Fibroblast of lung (primary cell): ENCODE results near the gene CEP295NL. TPM values are rescaled to one million over a fixed set of nuclear protein-coding genes. Genes with fewer than 3 reads are reported as not detected.

Experiments used
- DNase-seq, 2 donors: peaks; one replicate each; pipeline versions ENCODE4 v3.0.0 to v3.0.0-alpha.2; 2010; ENCODE audit warnings: low read depth in 2 of 2
- H2AFZ ChIP-seq: 2 replicates; pipeline ENCODE4 v1.5.1; 2012; ENCODE audit warnings: low read length, control low read depth, inconsistent platforms
- H3K27ac ChIP-seq: 2 replicates; pipeline ENCODE4 v1.5.1; 2011; ENCODE audit warnings: low read length, control low read depth; ENCODE audit not compliant: insufficient read depth
- H3K27me3 ChIP-seq: 2 replicates; pipeline ENCODE4 v1.5.1; 2011; ENCODE audit warnings: mild to moderate bottlenecking, low read length; ENCODE audit not compliant: control insufficient read depth, insufficient read depth
- H3K36me3 ChIP-seq: 2 replicates; pipeline ENCODE4 v1.5.1; 2011; ENCODE audit warnings: low read length; ENCODE audit not compliant: control insufficient read depth, insufficient read depth
- H3K4me1 ChIP-seq: 2 replicates; pipeline ENCODE4 v1.5.1; 2011; ENCODE audit warnings: low read length; ENCODE audit not compliant: control insufficient read depth, insufficient read depth; ENCODE audit errors: extremely low read depth
- H3K4me2 ChIP-seq: 2 replicates; pipeline ENCODE4 v1.5.1; 2011; ENCODE audit warnings: low read length, control low read depth; ENCODE audit not compliant: insufficient read depth; ENCODE audit errors: extremely low read depth
- H3K4me3 ChIP-seq, 4 experiments: fragments of 200-600 bp in 1 of 4; sonication (generic) in 1 of 4; replicated peaks in 1 of 4; 2 replicates each; pipeline ENCODE4 v1.5.1; 2011 to 2016; ENCODE audit warnings: low read length in 4 of 4, low read depth in 3 of 4, mild to moderate bottlenecking in 3 of 4, control low read depth in 2 of 4, inconsistent platforms in 1 of 4, mixed read lengths in 1 of 4; ENCODE audit not compliant: insufficient read depth in 1 of 4; ENCODE audit errors: control extremely low read depth in 1 of 4
- H3K79me2 ChIP-seq: 2 replicates; pipeline ENCODE4 v1.5.1; 2012; ENCODE audit warnings: mild to moderate bottlenecking, low read length, inconsistent platforms; ENCODE audit not compliant: control insufficient read depth, insufficient read depth
- H3K9ac ChIP-seq: 2 replicates; pipeline ENCODE4 v1.5.1; 2011; ENCODE audit warnings: mild to moderate bottlenecking, low read length, control low read depth; ENCODE audit not compliant: insufficient read depth
- H3K9me3 ChIP-seq: 2 replicates; pipeline ENCODE4 v1.5.1; 2012; ENCODE audit warnings: low read depth, low read length; ENCODE audit not compliant: control insufficient read depth, insufficient read depth
- H4K20me1 ChIP-seq: 2 replicates; pipeline ENCODE4 v1.5.1; 2011; ENCODE audit warnings: low read length; ENCODE audit not compliant: control insufficient read depth, insufficient read depth; ENCODE audit errors: extremely low read depth
- EZH2 ChIP-seq: IDR thresholded peaks from 2 replicates; pipeline ENCODE4 v1.5.1; 2012; ENCODE audit warnings: low read length, control low read depth, mild to moderate bottlenecking; ENCODE audit errors: missing control alignments
- polyA plus RNA-seq, 2 donors: library from polyadenylated mRNA; depleted of rRNA in 1 of 2; stranded (reverse) in 1 of 2; unstranded in 1 of 2; fragments of >200 nt; gene quantifications; 2 replicates each; pipeline ENCODE4 v1.2.1, GENCODE V29; 2011 to 2012; ENCODE audit warnings: missing spikeins in 1 of 2
- total RNA-seq: library from RNA; depleted of rRNA; stranded (reverse); fragments of >200 nt; gene quantifications from 2 replicates; pipeline ENCODE4 v1.2.1, GENCODE V29; 2014
- TF ChIP-seq, protein P1 (sequence below), 2 donors: IDR thresholded peaks in 1 of 2; conservative IDR thresholded peaks in 1 of 2; 1 replicate in 1 of 2; 2 replicates in 1 of 2; pipeline ENCODE4 v1.5.1; 2011 to 2012; ENCODE audit warnings: low read length in 2 of 2, control low read depth in 1 of 2, inconsistent platforms in 1 of 2, low read depth in 1 of 2, mild to moderate bottlenecking in 1 of 2

CEP295NL gene
- total and polyA plus RNA-seq, 2 donors (not counting 1 experiment from before 2014, with no cell fraction given), result 0.10 to 2.8 TPM

DNA sequence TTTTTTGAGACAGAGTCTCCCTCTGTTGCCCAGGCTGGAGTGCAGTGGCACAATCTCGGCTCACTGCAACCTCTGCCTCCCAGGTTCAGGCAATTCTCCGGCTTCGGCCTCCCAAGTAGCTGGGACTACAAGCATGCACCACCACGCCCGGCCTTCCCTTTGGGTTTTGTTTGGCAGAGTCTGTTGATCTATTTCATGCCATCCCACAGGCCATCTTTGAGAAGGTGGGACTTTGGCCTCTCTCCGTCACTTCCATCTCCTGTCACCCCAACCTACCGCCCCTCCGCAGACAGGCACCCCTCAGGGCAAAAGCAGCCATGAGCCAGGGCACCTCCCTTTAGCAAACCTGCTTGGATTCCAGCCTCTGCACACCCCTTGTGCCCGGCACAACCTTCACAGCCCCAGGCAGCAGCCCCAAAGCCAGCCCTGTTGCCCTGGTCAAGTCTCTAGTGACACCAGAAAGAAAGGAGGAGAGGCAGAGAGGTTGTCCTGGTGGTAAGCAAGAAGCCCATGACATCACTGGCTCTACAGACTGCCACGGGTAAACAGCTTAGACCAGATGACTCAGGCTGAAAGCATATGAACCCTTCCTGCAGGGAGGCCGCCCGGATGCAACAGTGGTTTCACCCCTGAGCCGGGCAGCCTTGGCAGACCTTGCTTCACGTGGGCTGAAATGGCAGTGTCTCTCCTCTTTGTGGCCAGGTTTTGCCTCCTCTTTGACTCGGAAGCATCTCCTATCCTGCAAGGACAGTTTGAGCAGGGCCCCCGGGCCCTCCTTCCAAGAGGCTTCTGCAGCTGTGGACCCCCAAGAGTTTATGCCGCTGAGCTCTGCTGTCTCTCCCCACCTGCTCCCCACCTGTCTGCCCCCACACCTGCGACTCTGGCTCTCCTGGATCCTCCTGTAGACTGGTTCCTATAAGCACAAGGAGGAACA lies 30.3 kb upstream of the CEP295NL start:
- no peaks in the 10 kb centered on the region for H4K20me1 ChIP-seq
- no peaks in the 10 kb centered on the region for H3K9me3 ChIP-seq
- peaks cover 2% of the 10 kb centered on the region for H3K36me3 ChIP-seq
- H2AFZ ChIP-seq, result no peak overlapping the region
- H3K27me3 ChIP-seq, result no peaks in the 10 kb centered on the region
- TF ChIP-seq, protein P1, sequence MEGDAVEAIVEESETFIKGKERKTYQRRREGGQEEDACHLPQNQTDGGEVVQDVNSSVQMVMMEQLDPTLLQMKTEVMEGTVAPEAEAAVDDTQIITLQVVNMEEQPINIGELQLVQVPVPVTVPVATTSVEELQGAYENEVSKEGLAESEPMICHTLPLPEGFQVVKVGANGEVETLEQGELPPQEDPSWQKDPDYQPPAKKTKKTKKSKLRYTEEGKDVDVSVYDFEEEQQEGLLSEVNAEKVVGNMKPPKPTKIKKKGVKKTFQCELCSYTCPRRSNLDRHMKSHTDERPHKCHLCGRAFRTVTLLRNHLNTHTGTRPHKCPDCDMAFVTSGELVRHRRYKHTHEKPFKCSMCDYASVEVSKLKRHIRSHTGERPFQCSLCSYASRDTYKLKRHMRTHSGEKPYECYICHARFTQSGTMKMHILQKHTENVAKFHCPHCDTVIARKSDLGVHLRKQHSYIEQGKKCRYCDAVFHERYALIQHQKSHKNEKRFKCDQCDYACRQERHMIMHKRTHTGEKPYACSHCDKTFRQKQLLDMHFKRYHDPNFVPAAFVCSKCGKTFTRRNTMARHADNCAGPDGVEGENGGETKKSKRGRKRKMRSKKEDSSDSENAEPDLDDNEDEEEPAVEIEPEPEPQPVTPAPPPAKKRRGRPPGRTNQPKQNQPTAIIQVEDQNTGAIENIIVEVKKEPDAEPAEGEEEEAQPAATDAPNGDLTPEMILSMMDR (conservative IDR thresholded peaks at IDR 0.05 in 1 of 2, IDR thresholded peaks at IDR 0.05 in 1 of 2; ENCODE audit: low read depth in 1 of 2, low read length in 2 of 2), result no peak
- no peak for TF ChIP-seq EZH2
- peak; percentile 98 to 99 for DNase-seq
- peak overlapping the region; percentile 65 for H3K9ac ChIP-seq
- no peaks in the 10 kb centered on the region for H3K79me2 ChIP-seq
- H3K4me2 ChIP-seq, result peak overlapping the region; percentile 90
- H3K27ac ChIP-seq, result peak overlapping the region; percentile 98
- peak overlapping the region; percentile 8 to 43 (median 15) for H3K4me3 ChIP-seq
- H3K4me1 ChIP-seq, result peaks cover 31% of the 10 kb centered on the region

DNA sequence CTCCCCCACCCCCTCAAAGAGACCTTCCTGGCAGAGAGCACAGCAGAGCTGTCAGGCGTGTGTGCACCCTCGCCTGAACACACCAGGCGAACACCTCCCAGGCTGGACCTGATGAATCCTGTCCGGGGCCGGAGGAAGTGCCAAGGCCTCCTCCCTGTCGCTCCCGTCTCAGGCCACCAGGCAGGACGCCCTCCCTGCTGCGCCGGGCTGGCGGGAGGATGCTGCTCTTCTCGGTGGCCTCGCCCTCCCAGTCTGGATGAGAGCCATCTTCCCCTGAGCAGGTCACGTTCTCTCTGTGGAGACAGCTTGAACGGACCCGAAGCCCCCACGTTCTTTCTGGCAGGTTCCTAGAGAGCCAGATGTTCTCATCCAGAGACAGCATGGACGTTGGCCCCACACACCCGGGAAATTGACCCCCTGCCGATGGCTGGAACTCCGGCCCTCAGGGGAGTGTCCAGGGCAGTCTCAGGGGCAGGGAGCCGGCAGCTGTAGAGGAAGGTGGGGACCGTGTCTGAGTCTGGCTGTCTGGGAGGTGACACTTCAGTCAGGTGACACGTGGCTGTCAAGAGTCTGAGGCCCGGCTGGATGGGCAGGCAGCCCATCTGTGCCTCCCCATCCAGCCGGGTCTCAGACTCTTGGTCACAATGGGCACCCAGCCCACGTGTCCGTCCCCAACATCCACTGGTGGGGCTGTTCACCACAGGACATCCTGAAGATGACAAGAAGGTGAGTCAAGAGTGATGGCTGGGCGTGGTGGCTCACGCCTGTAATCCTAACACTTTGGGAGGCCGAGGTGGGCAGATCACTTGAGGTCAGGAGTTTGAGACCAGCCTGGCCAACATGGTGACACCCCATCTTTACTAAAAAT lies 27.1 kb upstream of the CEP295NL start:
- H3K79me2 ChIP-seq, result no peaks in the 10 kb centered on the region
- no peak overlapping the region for H3K27ac ChIP-seq
- H4K20me1 ChIP-seq, result no peaks in the 10 kb centered on the region
- H3K9ac ChIP-seq, result no peak overlapping the region
- H3K9me3 ChIP-seq, result no peaks in the 10 kb centered on the region
- peaks cover 1% of the 10 kb centered on the region for H3K36me3 ChIP-seq
- H2AFZ ChIP-seq, result no peak overlapping the region
- H3K4me3 ChIP-seq, result no peak overlapping the region
- TF ChIP-seq, protein P1 (conservative IDR thresholded peaks at IDR 0.05 in 1 of 2, IDR thresholded peaks at IDR 0.05 in 1 of 2; ENCODE audit: low read depth in 1 of 2, low read length in 2 of 2), result no peak
- TF ChIP-seq EZH2, result no peak
- no peak overlapping the region for H3K4me2 ChIP-seq
- no peak for DNase-seq
- H3K4me1 ChIP-seq, result peaks cover 27% of the 10 kb centered on the region
- no peaks in the 10 kb centered on the region for H3K27me3 ChIP-seq
